Activated T-cell treated with anti-CD3 and anti-CD28 coated beads, Interleukin-2, amount 50 U/mL, for 72 hours (primary cell): ENCODE measurements around the gene MARCHF10. TPM values are rescaled to one million over a fixed set of nuclear protein-coding genes. Genes with fewer than 3 reads are reported as not detected.

Experiments
- ATAC-seq, 2 donors: fragments of 150-1000 bp; cut with Tn5 transposase; replicated peaks in 1 of 2; 2 replicates each; pipeline ENCODE4 v1.10.0; 2021; ENCODE audit warnings: moderate library complexity in 2 of 2, mild to moderate bottlenecking in 1 of 2
- DNase-seq, 2 donors: peaks; one replicate each; pipeline ENCODE4 v3.0.0; 2021 to 2022; ENCODE audit warnings: mixed read lengths in 1 of 2
- H3K27ac Mint-ChIP-seq: one replicate; pipeline ENCODE4 v1.8.0; 2022; ENCODE audit warnings: mild to moderate bottlenecking, moderate library complexity, mixed read lengths
- H3K27me3 Mint-ChIP-seq: one replicate; pipeline ENCODE4 v1.8.0; 2022; ENCODE audit warnings: low read depth, mixed read lengths
- H3K36me3 Mint-ChIP-seq, 2 donors: one replicate each; pipeline ENCODE4 v1.8.0; 2022; ENCODE audit warnings: mixed read lengths in 2 of 2, mild to moderate bottlenecking in 1 of 2; ENCODE audit not compliant: insufficient read depth in 2 of 2
- H3K4me1 Mint-ChIP-seq: one replicate; pipeline ENCODE4 v1.8.0; 2022; ENCODE audit warnings: low read depth, mixed read lengths
- H3K4me3 Mint-ChIP-seq, 2 donors: one replicate each; pipeline ENCODE4 v1.8.0; 2022; ENCODE audit warnings: mild to moderate bottlenecking in 2 of 2, mixed read lengths in 2 of 2, moderate library complexity in 2 of 2
- H3K9me3 Mint-ChIP-seq, 2 donors: one replicate each; pipeline ENCODE4 v1.8.0; 2022; ENCODE audit warnings: mixed read lengths in 2 of 2
- total RNA-seq, 2 donors: library from RNA; stranded (reverse); gene quantifications; one replicate each; pipeline ENCODE4 v1.2.3, GENCODE V29; 2022

Gene MARCHF10
- total RNA-seq, 2 donors from 2014 or later: not detected

GRCh38 chr17:62674363-62674739, 133.8 kb downstream of the MARCHF10 start:
- Mint-ChIP-seq H3K27me3 (no peaks in the 10 kb centered on the region), H3K36me3 (no peaks in the 10 kb centered on the region), H3K4me3 (no peak overlapping the region), H3K9me3 (no peaks in the 10 kb centered on the region), H3K27ac (no peak overlapping the region), H3K4me1 (peaks cover 4% of the 10 kb centered on the region)
- no peak for ATAC-seq
- no peak for DNase-seq

DNA sequence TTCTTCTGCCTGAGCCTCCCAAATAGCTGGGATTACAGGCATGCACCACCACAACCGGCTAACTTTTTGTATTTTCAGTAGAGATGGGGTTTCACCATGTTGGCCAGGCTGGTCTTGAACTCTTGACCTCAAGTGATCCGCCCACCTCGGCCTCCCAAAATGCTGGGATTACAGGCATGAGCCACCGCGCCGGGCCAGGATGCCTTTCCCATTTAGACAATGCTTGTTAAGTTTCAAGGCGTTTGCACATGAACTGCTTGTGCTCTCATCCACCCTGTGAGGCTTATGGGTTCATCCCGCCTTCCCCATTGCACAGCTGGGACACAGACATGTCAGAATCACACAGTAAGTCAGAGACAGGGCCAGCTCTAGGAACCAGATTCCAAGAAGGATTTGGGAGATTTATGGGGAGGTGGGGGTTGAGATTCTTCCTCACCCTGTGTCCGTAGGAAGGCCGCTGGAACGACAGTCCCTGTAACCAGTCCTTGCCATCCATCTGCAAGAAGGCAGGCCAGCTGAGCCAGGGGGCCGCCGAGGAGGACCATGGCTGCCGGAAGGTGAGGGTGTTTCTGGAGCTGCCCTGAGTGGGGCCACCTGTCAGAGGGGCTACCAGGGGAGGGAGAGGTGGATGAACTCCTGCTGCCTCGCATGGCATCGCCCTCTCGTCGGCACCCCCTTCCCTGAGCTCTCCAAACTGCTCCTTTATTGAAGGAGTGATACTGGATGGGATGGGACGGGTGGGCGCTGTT, 134.3 kb downstream of the MARCHF10 start:
- peaks cover 4% of the 10 kb centered on the region for H3K4me1 Mint-ChIP-seq
- H3K9me3 Mint-ChIP-seq: no peaks in the 10 kb centered on the region
- no peaks in the 10 kb centered on the region for H3K27me3 Mint-ChIP-seq
- no peak overlapping the region for H3K27ac Mint-ChIP-seq
- H3K4me3 Mint-ChIP-seq: no peak overlapping the region
- H3K36me3 Mint-ChIP-seq: no peaks in the 10 kb centered on the region
- ATAC-seq (no peak), DNase-seq (no peak)

DNA sequence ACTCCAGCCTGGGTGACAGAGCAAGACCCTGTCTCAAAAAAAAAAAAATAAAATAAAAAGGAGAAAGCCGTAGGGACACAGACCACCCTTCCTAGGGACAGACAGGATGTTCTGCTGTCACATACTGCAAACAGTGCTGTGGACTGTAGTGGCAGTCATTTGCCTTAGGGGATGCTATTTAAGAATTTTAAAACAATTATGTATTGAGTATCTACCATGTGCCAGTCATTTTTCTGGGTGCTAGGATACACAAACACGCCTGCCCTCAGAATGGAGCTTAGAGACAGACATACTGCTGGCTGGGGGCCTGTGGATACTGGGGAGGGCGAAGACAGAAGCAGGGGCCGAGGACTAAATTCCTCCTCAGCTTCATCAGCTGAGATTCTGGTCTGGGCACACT, 135.2 kb downstream of the MARCHF10 start:
- Mint-ChIP-seq H3K4me3 (no peak overlapping the region), H3K27me3 (no peaks in the 10 kb centered on the region), H3K36me3 (no peaks in the 10 kb centered on the region), H3K27ac (no peak overlapping the region), H3K9me3 (no peaks in the 10 kb centered on the region), H3K4me1 (peaks cover 4% of the 10 kb centered on the region)
- DNase-seq (no peak), ATAC-seq (no peak)

- Mint-ChIP-seq H3K9me3 (no peaks in the 10 kb centered on the region), H3K36me3 (no peaks in the 10 kb centered on the region), H3K4me1 (peaks cover 4% of the 10 kb centered on the region), H3K27ac (no peak overlapping the region), H3K27me3 (no peaks in the 10 kb centered on the region), H3K4me3 (no peak overlapping the region)
- no peak for DNase-seq
- no peak for ATAC-seq
Measured at GRCh38 chr17:62671553-62671952, 136.6 kb downstream of the MARCHF10 start.

- DNase-seq: no peak
Measured at GRCh38 chr17:62670202-62670821, 137.8 kb downstream of the MARCHF10 start.

GRCh38 chr17:62668091-62668804, 139.9 kb downstream of the MARCHF10 start:
- peaks cover 4% of the 10 kb centered on the region for H3K4me1 Mint-ChIP-seq
- H3K36me3 Mint-ChIP-seq: no peaks in the 10 kb centered on the region
- DNase-seq: no peak
- ATAC-seq: no peak
- H3K4me3 Mint-ChIP-seq: no peak overlapping the region
- no peaks in the 10 kb centered on the region for H3K27me3 Mint-ChIP-seq
- no peaks in the 10 kb centered on the region for H3K9me3 Mint-ChIP-seq
- H3K27ac Mint-ChIP-seq: no peak overlapping the region

More at GRCh38 chr17:62670202-62670821, 137.8 kb downstream of the MARCHF10 start:
- Mint-ChIP-seq H3K27ac (no peak overlapping the region), H3K27me3 (no peaks in the 10 kb centered on the region), H3K9me3 (no peaks in the 10 kb centered on the region), H3K36me3 (no peaks in the 10 kb centered on the region), H3K4me1 (peaks cover 4% of the 10 kb centered on the region), H3K4me3 (no peak overlapping the region)
- no peak for ATAC-seq

DNA sequence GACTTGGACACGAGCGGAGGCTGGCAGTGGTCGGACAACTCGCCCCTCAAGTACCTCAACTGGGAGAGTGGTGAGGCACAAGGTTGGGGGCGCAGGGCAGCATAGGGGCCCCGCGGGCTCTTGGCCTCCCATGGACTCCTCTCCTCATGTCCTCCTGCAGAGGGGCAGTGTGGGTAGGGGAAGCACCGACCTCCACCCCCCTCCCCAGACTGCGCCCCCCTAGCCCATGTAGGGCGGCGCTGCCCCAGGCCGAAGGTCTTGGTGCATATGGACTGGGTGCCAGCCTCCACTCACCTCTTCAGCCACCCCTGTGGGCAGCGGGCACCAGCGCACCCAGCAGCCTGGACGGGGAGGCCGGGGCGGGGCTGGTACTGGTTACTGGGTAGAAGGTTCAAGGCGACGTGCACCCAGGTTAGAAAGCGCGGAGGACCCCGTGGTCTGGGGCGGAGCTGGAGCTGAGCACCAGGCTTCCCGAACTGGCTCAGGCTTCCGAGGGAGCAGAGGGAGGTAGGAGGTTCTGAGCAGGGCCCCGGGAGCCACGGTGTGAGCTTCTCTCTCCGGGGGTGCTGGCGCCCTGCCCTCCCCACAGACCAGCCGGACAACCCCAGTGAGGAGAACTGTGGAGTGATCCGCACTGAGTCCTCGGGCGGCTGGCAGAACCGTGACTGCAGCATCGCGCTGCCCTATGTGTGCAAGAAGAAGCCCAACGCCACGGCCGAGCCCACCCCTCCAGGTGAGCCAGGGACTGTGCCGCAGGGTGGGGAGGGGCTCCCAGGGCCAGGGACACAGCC, 141.1 kb downstream of the MARCHF10 start:
- Mint-ChIP-seq H3K4me3 (no peak overlapping the region), H3K9me3 (no peaks in the 10 kb centered on the region), H3K27me3 (no peaks in the 10 kb centered on the region), H3K36me3 (no peaks in the 10 kb centered on the region), H3K27ac (no peak overlapping the region), H3K4me1 (peaks cover under 1% of the 10 kb centered on the region)
- no peak for DNase-seq
- ATAC-seq: no peak

DNA sequence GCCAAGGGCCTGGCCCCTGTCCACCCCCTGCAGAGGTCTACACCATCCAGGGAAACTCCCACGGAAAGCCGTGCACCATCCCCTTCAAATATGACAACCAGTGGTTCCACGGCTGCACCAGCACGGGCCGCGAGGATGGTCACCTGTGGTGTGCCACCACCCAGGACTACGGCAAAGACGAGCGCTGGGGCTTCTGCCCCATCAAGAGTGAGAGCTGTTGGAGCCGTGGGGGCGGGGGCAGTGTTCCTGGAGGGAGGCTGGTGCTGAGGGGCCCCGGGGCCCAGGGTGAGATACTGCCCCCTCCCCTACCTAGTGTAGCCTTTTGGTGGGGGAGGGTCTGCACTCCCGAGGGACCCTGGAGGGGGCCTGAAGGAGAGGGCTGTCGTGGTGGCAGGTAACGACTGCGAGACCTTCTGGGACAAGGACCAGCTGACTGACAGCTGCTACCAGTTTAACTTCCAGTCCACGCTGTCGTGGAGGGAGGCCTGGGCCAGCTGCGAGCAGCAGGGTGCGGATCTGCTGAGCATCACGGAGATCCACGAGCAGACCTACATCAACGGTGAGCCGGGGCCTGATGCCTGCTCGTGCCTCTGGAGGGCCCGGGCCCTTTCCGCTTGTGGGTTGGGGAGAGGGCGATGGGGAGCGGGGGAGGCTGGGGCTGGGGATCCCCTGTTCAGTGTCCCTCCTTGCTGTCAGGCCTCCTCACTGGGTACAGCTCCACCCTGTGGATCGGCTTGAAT, 141.9 kb downstream of the MARCHF10 start:
- no peak for DNase-seq
- Mint-ChIP-seq H3K4me3 (no peak overlapping the region), H3K36me3 (peaks cover 3% of the 10 kb centered on the region in 2 donors), H3K27ac (no peak overlapping the region), H3K9me3 (peaks cover 1 to 3% of the 10 kb centered on the region in 2 donors), H3K4me1 (no peaks in the 10 kb centered on the region), H3K27me3 (peaks cover 5% of the 10 kb centered on the region)
- no peak for ATAC-seq

GRCh38 chr17:62665599-62665998, 142.5 kb downstream of the MARCHF10 start:
- Mint-ChIP-seq H3K27ac (no peak overlapping the region), H3K4me3 (no peak overlapping the region), H3K27me3 (peaks cover 11% of the 10 kb centered on the region), H3K9me3 (peaks cover 5% of the 10 kb centered on the region in 2 donors), H3K4me1 (no peaks in the 10 kb centered on the region), H3K36me3 (peaks cover 7% of the 10 kb centered on the region in 2 donors)
- DNase-seq: no peak
- ATAC-seq: no peak

DNA sequence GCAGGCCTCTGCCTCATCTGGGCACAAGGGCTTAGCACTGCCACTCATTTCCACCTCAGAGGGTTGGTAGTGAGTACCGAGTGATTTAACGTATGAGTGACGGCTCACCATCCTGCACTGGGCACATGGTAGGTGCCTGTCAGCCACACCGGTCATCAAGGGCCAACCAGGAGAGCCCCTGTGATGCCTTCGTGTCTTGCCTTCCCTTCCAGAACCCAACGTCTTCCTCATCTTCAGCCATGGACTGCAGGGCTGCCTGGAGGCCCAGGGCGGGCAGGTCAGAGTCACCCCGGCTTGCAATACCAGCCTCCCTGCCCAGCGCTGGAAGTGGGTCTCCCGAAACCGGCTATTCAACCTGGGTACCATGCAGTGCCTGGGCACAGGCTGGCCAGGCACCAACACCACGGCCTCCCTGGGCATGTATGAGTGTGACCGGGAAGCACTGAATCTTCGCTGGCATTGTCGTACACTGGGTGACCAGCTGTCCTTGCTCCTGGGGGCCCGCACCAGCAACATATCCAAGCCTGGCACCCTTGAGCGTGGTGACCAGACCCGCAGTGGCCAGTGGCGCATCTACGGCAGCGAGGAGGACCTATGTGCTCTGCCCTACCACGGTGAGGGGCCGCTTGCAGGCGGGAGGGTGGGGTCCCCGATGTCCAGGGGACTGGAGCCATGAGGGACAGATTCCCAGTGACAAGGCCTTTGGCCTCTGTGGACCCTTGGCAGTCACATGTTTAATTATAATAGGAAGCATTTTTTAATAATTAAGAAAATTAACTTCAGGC, 143.6 kb downstream of the MARCHF10 start:
- peaks cover 17% of the 10 kb centered on the region for H3K27me3 Mint-ChIP-seq
- no peak for ATAC-seq
- no peak for DNase-seq
- H3K27ac Mint-ChIP-seq: no peak overlapping the region
- peaks cover 5 to 8% of the 10 kb centered on the region in 2 donors for H3K9me3 Mint-ChIP-seq
- peaks cover 9 to 11% of the 10 kb centered on the region in 2 donors for H3K36me3 Mint-ChIP-seq
- no peaks in the 10 kb centered on the region for H3K4me1 Mint-ChIP-seq
- no peak overlapping the region for H3K4me3 Mint-ChIP-seq

GRCh38 chr17:62663304-62663703, 144.8 kb downstream of the MARCHF10 start:
- ATAC-seq: no peak
- no peaks in the 10 kb centered on the region for H3K4me1 Mint-ChIP-seq
- peaks cover 9 to 11% of the 10 kb centered on the region in 2 donors for H3K36me3 Mint-ChIP-seq
- H3K9me3 Mint-ChIP-seq: peaks cover 5 to 8% of the 10 kb centered on the region in 2 donors
- peaks cover 23% of the 10 kb centered on the region for H3K27me3 Mint-ChIP-seq
- DNase-seq: no peak
- no peak overlapping the region for H3K4me3 Mint-ChIP-seq
- no peak overlapping the region for H3K27ac Mint-ChIP-seq

GRCh38 chr17:62662855-62663254, 145.3 kb downstream of the MARCHF10 start:
- no peaks in the 10 kb centered on the region for H3K4me1 Mint-ChIP-seq
- peaks cover 9 to 11% of the 10 kb centered on the region in 2 donors for H3K36me3 Mint-ChIP-seq
- H3K27me3 Mint-ChIP-seq: peaks cover 23% of the 10 kb centered on the region
- peaks cover 5 to 8% of the 10 kb centered on the region in 2 donors for H3K9me3 Mint-ChIP-seq
- ATAC-seq: no peak
- H3K4me3 Mint-ChIP-seq: no peak overlapping the region
- H3K27ac Mint-ChIP-seq: no peak overlapping the region
- DNase-seq: no peak
